Keratinocyte (primary cell): ENCODE measurements around the gene FARP1.

Source experiments
- EZH2 ChIP-seq: IDR thresholded peaks from one replicate; pipeline ENCODE4 v1.6.1; 2012; ENCODE audit warnings: inconsistent platforms, mild to moderate bottlenecking, low read length, moderate library complexity
- TF ChIP-seq, protein P1 (sequence below), 3 experiments: IDR thresholded peaks in 1 of 3; conservative IDR thresholded peaks in 1 of 3; optimal IDR thresholded peaks in 1 of 3; 2 replicates in 2 of 3; 3 replicates in 1 of 3; pipeline versions ENCODE3 to v1.5.1; 2011; ENCODE audit warnings: low read length in 3 of 3, mild to moderate bottlenecking in 3 of 3, moderate library complexity in 2 of 3, control low read depth in 1 of 3, inconsistent platforms in 1 of 3; ENCODE audit not compliant: insufficient read depth in 2 of 3; ENCODE audit errors: extremely low read depth in 1 of 3

DNA sequence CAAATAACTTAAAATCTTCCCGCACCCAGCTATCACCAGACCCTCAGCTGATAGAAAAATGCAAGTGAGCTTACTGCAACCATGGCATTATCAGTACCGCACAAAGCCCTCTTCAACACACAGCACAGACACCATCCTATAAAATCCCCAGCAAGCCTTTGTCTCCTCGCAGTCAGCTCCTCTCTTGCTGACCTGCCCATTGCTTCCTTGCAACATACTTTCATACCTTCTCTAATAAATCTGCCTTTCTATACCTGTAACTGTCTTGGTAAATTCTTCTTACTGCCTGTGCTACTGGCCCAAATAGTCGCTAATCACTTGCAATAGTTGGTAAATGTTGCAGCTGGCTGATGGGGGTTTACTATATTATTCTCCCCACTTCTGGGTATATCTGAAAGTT, 43.3 kb upstream of the FARP1 start:
- TF ChIP-seq, protein P1, sequence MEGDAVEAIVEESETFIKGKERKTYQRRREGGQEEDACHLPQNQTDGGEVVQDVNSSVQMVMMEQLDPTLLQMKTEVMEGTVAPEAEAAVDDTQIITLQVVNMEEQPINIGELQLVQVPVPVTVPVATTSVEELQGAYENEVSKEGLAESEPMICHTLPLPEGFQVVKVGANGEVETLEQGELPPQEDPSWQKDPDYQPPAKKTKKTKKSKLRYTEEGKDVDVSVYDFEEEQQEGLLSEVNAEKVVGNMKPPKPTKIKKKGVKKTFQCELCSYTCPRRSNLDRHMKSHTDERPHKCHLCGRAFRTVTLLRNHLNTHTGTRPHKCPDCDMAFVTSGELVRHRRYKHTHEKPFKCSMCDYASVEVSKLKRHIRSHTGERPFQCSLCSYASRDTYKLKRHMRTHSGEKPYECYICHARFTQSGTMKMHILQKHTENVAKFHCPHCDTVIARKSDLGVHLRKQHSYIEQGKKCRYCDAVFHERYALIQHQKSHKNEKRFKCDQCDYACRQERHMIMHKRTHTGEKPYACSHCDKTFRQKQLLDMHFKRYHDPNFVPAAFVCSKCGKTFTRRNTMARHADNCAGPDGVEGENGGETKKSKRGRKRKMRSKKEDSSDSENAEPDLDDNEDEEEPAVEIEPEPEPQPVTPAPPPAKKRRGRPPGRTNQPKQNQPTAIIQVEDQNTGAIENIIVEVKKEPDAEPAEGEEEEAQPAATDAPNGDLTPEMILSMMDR (optimal IDR thresholded peaks at IDR 0.05 in 1 of 3, IDR thresholded peaks at IDR 0.05 in 1 of 3, conservative IDR thresholded peaks at IDR 0.05 in 1 of 3; ENCODE audit: extremely low read depth in 1 of 3, insufficient read depth in 2 of 3, low read length in 3 of 3): no peak
- TF ChIP-seq EZH2: no peak
